K562 (cell line): Measurements from ENCODE around the gene AFF3. TPM values are rescaled to one million over a fixed set of nuclear protein-coding genes. Genes with fewer than 3 reads are reported as not detected.

ENCODE experiments used
- CCAR2 ChIP-seq: fragments of 200-400 bp; formaldehyde crosslinking; IDR thresholded peaks from 2 replicates; pipeline ENCODE4 v1.6.1; 2017; ENCODE audit warnings: mild to moderate bottlenecking, low read depth, low read length
- E2F4 ChIP-seq: sonication (generic); formaldehyde crosslinking; IDR thresholded peaks from 2 replicates; pipeline ENCODE4 v1.8.0; 2022; ENCODE audit warnings: mild to moderate bottlenecking, low read depth, missing genetic modification reagents
- EZH2 ChIP-seq: IDR thresholded peaks from 2 replicates; pipeline ENCODE4 v1.6.1; 2012; ENCODE audit warnings: low read depth, mild to moderate bottlenecking, inconsistent platforms, low read length, borderline replicate concordance
- FOXP1 ChIP-seq: sonication (generic); formaldehyde crosslinking; IDR thresholded peaks from 2 replicates; pipeline ENCODE4 v1.8.0; 2022; ENCODE audit warnings: mild to moderate bottlenecking, missing genetic modification reagents
- HMG20A ChIP-seq: fragments of 450-650 bp; formaldehyde crosslinking; conservative IDR thresholded peaks from 2 replicates; pipeline ENCODE4 v1.4.0; 2020; ENCODE audit warnings: mild to moderate bottlenecking, mixed read lengths
- JUND ChIP-seq, 2 experiments: IDR thresholded peaks; 2 replicates in 1 of 2; 3 replicates in 1 of 2; pipeline ENCODE4 v1.6.1; 2011; ENCODE audit warnings: borderline replicate concordance in 2 of 2, low read depth in 2 of 2, low read length in 2 of 2, improper control_type of control experiment in 1 of 2, missing biosample characterization in 1 of 2, missing genetic modification characterization in 1 of 2, missing genetic modification reagents in 1 of 2
- SRSF9 ChIP-seq: fragments of 200-400 bp; formaldehyde crosslinking; IDR thresholded peaks from 2 replicates; pipeline ENCODE4 v1.6.1; 2017; ENCODE audit warnings: low read depth, low read length, borderline replicate concordance
- TAF15 ChIP-seq: fragments of 200-400 bp; formaldehyde crosslinking; IDR thresholded peaks from 2 replicates; pipeline ENCODE4 v1.6.1; 2017; ENCODE audit warnings: mild to moderate bottlenecking, low read depth, low read length, moderate library complexity
- TRIM24 ChIP-seq, 2 experiments: fragments of 450-650 bp; IDR thresholded peaks; 2 replicates each; pipeline ENCODE4 v1.6.1; 2016
- ZNF41 ChIP-seq: fragments of 250-450 bp; sonication (Bioruptor Pico); conservative IDR thresholded peaks from 2 replicates; pipeline ENCODE4 v1.4.0; 2020; ENCODE audit warnings: mild to moderate bottlenecking
- ZNF740 ChIP-seq, 3 experiments: fragments of 200-800 bp in 1 of 3; sonication (Bioruptor generic) in 1 of 3; sonication (generic) in 1 of 3; formaldehyde crosslinking in 1 of 3; IDR thresholded peaks; 2 replicates each; pipeline versions ENCODE4 v1.6.1 to v1.8.0; 2016 to 2022; ENCODE audit warnings: mild to moderate bottlenecking in 2 of 3, missing compliant biosample characterization in 2 of 3, missing genetic modification characterization in 2 of 3, missing genetic modification reagents in 1 of 3
- ZSCAN32 ChIP-seq: fragments of 450-650 bp; formaldehyde crosslinking; IDR thresholded peaks from 2 replicates; pipeline ENCODE4 v1.4.0; 2020; ENCODE audit warnings: mild to moderate bottlenecking, moderate library complexity
- polyA plus RNA-seq, 8 experiments: library from polyadenylated mRNA; depleted of rRNA in 4 of 8; stranded (reverse) in 5 of 8; unstranded in 3 of 8; fragments of >200 nt; fragmentation: Nextera tagmentation in 2 of 8; fragmentation: Illumina TruSeq in 1 of 8; extraction: Ambion mirVana in 2 of 8; extraction: Trizol in 1 of 8; gene quantifications; 2 replicates each; pipeline versions ENCODE4 v1.2.1 to v1.2.3, GENCODE V29; 2011 to 2014; ENCODE audit warnings: inconsistent platforms in 1 of 8, missing spikeins in 1 of 8
- total RNA-seq, 7 experiments: library from RNA; depleted of rRNA in 6 of 7; stranded (reverse); fragments of >200 nt in 6 of 7; fragmentation: Illumina TruSeq in 2 of 7; extraction: Trizol in 2 of 7; gene quantifications; 2 replicates each; pipeline versions ENCODE4 v1.2.1 to v1.2.3, GENCODE V29; 2011 to 2021; ENCODE audit warnings: low replicate concordance in 1 of 7
- TF ChIP-seq, protein P1 (sequence below): fragments of 450-650 bp; formaldehyde crosslinking; IDR thresholded peaks from 2 replicates; pipeline ENCODE4 v1.4.0; 2022; ENCODE audit warnings: missing genetic modification characterization
- TF ChIP-seq, protein P2 (sequence below), 2 experiments: fragments of 450-650 bp; formaldehyde crosslinking in 1 of 2; IDR thresholded peaks; 2 replicates each; pipeline versions ENCODE4 v1.4.0 to v1.6.1; 2014 to 2020; ENCODE audit warnings: mild to moderate bottlenecking in 2 of 2, borderline replicate concordance in 1 of 2, low read depth in 1 of 2

The AFF3 gene
- total and polyA plus RNA-seq, 9 of the 15 experiments (the other 6 are each of a cell fraction or from before 2014, with no cell fraction given): 0.02 to 0.11 TPM; not detected in 7

DNA sequence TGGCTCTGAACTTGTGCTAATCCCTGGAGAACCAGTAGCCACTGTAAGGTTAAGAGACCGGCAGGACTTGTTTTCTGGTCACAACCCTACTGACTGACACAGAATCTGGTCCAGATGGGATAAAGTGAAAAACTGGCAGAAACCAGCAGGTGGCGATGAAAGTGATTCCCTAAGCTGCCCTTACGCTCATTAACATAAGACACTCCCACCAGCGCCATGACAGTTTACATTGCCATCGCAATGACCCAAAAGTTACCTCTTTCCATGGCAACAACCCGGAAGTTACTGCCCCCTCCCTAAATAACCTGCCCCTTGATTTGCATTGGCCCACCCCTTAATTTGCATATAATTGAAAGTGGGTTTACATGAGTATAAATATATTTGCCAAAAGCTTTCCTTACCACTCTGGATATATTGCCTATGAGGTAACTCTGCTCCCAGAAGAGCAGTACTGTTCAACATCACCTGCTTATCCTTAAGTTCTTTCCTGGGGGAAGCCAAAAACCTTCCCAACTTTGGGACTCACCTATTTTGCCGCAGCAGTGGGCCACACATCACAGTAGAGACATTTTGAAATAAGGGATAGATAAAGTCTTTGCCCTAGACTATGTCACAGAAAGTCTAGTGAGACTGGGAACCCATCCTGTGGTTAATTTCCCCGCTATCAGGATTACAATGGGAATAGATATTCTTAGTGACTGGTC is 35.8 kb upstream of the AFF3 start (continued):
- TF ChIP-seq, protein P1, sequence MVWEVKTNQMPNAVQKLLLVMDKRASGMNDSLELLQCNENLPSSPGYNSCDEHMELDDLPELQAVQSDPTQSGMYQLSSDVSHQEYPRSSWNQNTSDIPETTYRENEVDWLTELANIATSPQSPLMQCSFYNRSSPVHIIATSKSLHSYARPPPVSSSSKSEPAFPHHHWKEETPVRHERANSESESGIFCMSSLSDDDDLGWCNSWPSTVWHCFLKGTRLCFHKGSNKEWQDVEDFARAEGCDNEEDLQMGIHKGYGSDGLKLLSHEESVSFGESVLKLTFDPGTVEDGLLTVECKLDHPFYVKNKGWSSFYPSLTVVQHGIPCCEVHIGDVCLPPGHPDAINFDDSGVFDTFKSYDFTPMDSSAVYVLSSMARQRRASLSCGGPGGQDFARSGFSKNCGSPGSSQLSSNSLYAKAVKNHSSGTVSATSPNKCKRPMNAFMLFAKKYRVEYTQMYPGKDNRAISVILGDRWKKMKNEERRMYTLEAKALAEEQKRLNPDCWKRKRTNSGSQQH (CRISPR knock-in tag): no peak
- TF ChIP-seq, protein P2, sequence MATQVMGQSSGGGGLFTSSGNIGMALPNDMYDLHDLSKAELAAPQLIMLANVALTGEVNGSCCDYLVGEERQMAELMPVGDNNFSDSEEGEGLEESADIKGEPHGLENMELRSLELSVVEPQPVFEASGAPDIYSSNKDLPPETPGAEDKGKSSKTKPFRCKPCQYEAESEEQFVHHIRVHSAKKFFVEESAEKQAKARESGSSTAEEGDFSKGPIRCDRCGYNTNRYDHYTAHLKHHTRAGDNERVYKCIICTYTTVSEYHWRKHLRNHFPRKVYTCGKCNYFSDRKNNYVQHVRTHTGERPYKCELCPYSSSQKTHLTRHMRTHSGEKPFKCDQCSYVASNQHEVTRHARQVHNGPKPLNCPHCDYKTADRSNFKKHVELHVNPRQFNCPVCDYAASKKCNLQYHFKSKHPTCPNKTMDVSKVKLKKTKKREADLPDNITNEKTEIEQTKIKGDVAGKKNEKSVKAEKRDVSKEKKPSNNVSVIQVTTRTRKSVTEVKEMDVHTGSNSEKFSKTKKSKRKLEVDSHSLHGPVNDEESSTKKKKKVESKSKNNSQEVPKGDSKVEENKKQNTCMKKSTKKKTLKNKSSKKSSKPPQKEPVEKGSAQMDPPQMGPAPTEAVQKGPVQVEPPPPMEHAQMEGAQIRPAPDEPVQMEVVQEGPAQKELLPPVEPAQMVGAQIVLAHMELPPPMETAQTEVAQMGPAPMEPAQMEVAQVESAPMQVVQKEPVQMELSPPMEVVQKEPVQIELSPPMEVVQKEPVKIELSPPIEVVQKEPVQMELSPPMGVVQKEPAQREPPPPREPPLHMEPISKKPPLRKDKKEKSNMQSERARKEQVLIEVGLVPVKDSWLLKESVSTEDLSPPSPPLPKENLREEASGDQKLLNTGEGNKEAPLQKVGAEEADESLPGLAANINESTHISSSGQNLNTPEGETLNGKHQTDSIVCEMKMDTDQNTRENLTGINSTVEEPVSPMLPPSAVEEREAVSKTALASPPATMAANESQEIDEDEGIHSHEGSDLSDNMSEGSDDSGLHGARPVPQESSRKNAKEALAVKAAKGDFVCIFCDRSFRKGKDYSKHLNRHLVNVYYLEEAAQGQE (IDR thresholded peaks at IDR 0.05; ENCODE audit: borderline replicate concordance): peak; percentile 53; the same call in 1 of the 2 replicates
- TF ChIP-seq, protein P2 (CRISPR knock-in tag; IDR thresholded peaks at IDR 0.05; ENCODE audit: low read depth): no peak
- TF ChIP-seq TAF15 (no peak), E2F4 (CRISPR knock-in tag) (no peak), JUND (IDR thresholded peaks at IDR 0.05; ENCODE audit: borderline replicate concordance, low read depth, low read length) (peak; percentile 46; the same call in 1 of the 2 replicates), JUND (tag; IDR thresholded peaks at IDR 0.05; ENCODE audit: borderline replicate concordance, low read depth, low read length) (no peak), HMG20A (no peak), ZNF41 (CRISPR knock-in tag) (no peak), SRSF9 (no peak), CCAR2 (no peak), TRIM24 (IDR thresholded peaks at IDR 0.05) (no peak), ZSCAN32 (CRISPR knock-in tag) (no peak), EZH2 (no peak), FOXP1 (CRISPR knock-in tag) (no peak), ZNF740 (CRISPR knock-in tag; IDR thresholded peaks at IDR 0.05) (no peak), ZNF740 (tag; IDR thresholded peaks at IDR 0.05) (no peak)
